IPS-NIHi11 (cell line): Measurements from ENCODE around the gene ZDHHC1.
"Not testable (repeated sequence)": the region's sequence is repeated elsewhere in the genome, so short reads cannot be mapped to it uniquely, and the experiment has no call there.

Source experiments
- DNase-seq: peaks from one replicate; pipeline ENCODE4 v3.0.0; 2012; ENCODE audit warnings: mixed read lengths, low spot score

The ZDHHC1 gene

GRCh38 chr16:67394155-67395104, 21.8 kb downstream of the ZDHHC1 start:
- DNase-seq, result no peak

GRCh38 chr16:67393788-67394154, 22.5 kb downstream of the ZDHHC1 start:
- no peak for DNase-seq

GRCh38 chr16:67393111-67393787, 23.0 kb downstream of the ZDHHC1 start, which contains the start of gene TPPP3:
TPPP3 (minus strand) TSS chr16:67393498; CDS start chr16:67391111, 2,387 bp downstream.
- peak; percentile 90 for DNase-seq

GRCh38 chr16:67392301-67393059, 23.8 kb downstream of the ZDHHC1 start:
- no peak for DNase-seq

GRCh38 chr16:67391424-67392300, 24.6 kb downstream of the ZDHHC1 start:
- no peak for DNase-seq

- DNase-seq, result no peak
Observed at GRCh38 chr16:67390816-67391423, 25.4 kb downstream of the ZDHHC1 start.

GRCh38 chr16:67389911-67390815, 26.1 kb downstream of the ZDHHC1 start:
- no peak for DNase-seq

GRCh38 chr16:67388591-67388990, 27.7 kb downstream of the ZDHHC1 start:
- DNase-seq, result no peak

GRCh38 chr16:67388191-67388590, 28.1 kb downstream of the ZDHHC1 start:
- no peak for DNase-seq

GRCh38 chr16:67387479-67388079, 28.7 kb downstream of the ZDHHC1 start:
- no peak for DNase-seq

- DNase-seq, result no peak
Observed at GRCh38 chr16:67386861-67387455, 29.3 kb downstream of the ZDHHC1 start.

GRCh38 chr16:67384778-67385510, 31.3 kb downstream of the ZDHHC1 start:
- no peak for DNase-seq

GRCh38 chr16:67383284-67383683, 33.0 kb downstream of the ZDHHC1 start:
- no peak for DNase-seq

GRCh38 chr16:67378642-67379041, 37.6 kb downstream of the ZDHHC1 start:
- no peak for DNase-seq

- DNase-seq, result not testable (repeated sequence)
Observed at GRCh38 chr16:67376012-67376411, 40.3 kb downstream of the ZDHHC1 start.

- no peak for DNase-seq
Observed at GRCh38 chr16:67372664-67373063, 43.6 kb downstream of the ZDHHC1 start.

GRCh38 chr16:67370661-67371060, 45.6 kb downstream of the ZDHHC1 start:
- DNase-seq, result no peak

GRCh38 chr16:67364600-67365235, 51.6 kb downstream of the ZDHHC1 start:
- no peak for DNase-seq
